Body of pancreas (tissue), 4 donors: ENCODE results near the gene SLCO3A1. TPM values are rescaled to one million over a fixed set of nuclear protein-coding genes. Genes with fewer than 3 reads are reported as not detected.

Source experiments
- ATAC-seq: fragments of 150-250 bp; one replicate; pipeline ENCODE4 v1.9.1; 2016
- DNase-seq, 4 donors: peaks; one replicate each; pipeline ENCODE4 v3.0.0-alpha.2; 2019
- H3K27ac ChIP-seq, 4 donors: fragments of 200-600 bp; sonication (generic); 1 replicate in 3 of 4; 2 replicates in 1 of 4; pipeline versions ENCODE4 v1.5.1 to v1.6.1; 2016 to 2019; ENCODE audit warnings: mild to moderate bottlenecking in 1 of 4, mixed read lengths in 1 of 4, moderate library complexity in 1 of 4
- H3K27me3 ChIP-seq, 2 donors: fragments of 200-600 bp; sonication (generic); one replicate each; pipeline ENCODE4 v1.6.0; 2016; ENCODE audit warnings: mild to moderate bottlenecking in 1 of 2
- H3K36me3 ChIP-seq, 2 donors: fragments of 200-600 bp; sonication (generic); replicated peaks in 1 of 2; 2 replicates each; pipeline ENCODE4 v1.5.1; 2016; ENCODE audit warnings: low read depth in 2 of 2; ENCODE audit not compliant: insufficient read depth in 1 of 2
- H3K4me1 ChIP-seq: fragments of 200-600 bp; sonication (generic); one replicate; pipeline ENCODE4 v1.6.0; 2016
- H3K4me3 ChIP-seq, 2 donors: fragments of 200-600 bp; sonication (generic); 1 replicate in 1 of 2; 2 replicates in 1 of 2; pipeline ENCODE4 v1.5.1; 2016 to 2019
- H3K9me3 ChIP-seq, 3 donors: fragments of 200-600 bp; sonication (generic); 1 replicate in 2 of 3; 2 replicates in 1 of 3; pipeline ENCODE4 v1.5.1; 2016
- POLR2A ChIP-seq, 3 donors: fragments of 450-650 bp; IDR thresholded peaks; one replicate each; pipeline ENCODE4 v1.6.1; 2016; ENCODE audit warnings: antibody characterized with exemption in 3 of 3, mild to moderate bottlenecking in 2 of 3
- WGBS, 2 donors: methylation state at CpG; one replicate each; pipeline ENCODE4 v1.1.5; 2017; 5-methylcytosine and 5-hydroxymethylcytosine counted together
- intact Hi-C: fragments of 100-400 bp; cut with DNase I; formaldehyde crosslinking; loops from one replicate; pipeline ENCODE4 v1.15.1; 2023
- total RNA-seq, 2 donors: library from RNA; depleted of rRNA; stranded (reverse); fragments of >200 nt; gene quantifications; one replicate each; pipeline ENCODE4 v1.1.0, GENCODE V29; 2016
- TF ChIP-seq, protein P1 (sequence below), 7 experiments: fragments of 450-650 bp in 4 of 7; fragments of 200-600 bp in 3 of 7; sonication (generic) in 3 of 7; IDR thresholded peaks; one replicate each; pipeline ENCODE4 v1.5.1; 2016 to 2019; ENCODE audit warnings: antibody characterized with exemption in 7 of 7

Gene SLCO3A1
- total RNA-seq, 2 donors from 2014 or later: 5.7 to 12.9 TPM

DNA sequence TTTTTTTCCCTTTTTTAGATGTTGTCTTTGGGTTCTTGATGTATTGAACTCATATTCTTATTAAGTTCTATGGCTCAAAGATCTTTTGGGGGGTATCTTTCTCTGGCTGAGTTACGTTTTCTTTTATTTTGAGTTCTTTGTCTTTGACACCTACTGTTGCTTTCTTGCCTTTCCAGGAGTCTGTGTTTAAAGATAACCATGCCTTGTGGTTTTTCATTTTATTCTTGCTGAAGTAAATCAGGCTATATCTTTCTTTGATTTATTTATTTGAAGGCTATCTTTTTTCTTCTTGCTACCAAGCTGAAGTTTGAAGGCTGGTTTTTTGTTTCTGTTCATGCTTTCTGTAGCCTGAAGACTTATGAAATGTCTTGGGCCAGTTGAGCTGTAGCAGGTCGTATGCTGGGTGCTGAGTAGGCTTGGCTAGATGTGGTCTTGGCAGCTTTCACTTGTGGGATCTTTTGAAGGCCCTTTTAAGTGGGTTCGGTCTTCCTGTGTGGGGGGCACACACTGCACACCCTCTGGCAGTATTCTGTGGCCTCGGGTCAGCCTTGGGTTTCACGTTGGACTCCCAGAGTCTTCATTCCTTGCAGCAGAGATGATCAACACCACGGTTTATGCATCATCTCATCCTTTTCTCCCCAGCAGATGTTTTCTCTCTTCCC, 17.5 kb downstream of the SLCO3A1 start:
- no peaks in the 10 kb centered on the region for H3K9me3 ChIP-seq
- 51 to 67% methylated on average over 6 of the region's 6 CpGs for WGBS, 2 donors
- intact Hi-C loops: no loop called here
- H3K27ac ChIP-seq: no peak overlapping the region
- no peak overlapping the region for H3K4me3 ChIP-seq
- no peaks in the 10 kb centered on the region for H3K36me3 ChIP-seq
- TF ChIP-seq, protein P1, sequence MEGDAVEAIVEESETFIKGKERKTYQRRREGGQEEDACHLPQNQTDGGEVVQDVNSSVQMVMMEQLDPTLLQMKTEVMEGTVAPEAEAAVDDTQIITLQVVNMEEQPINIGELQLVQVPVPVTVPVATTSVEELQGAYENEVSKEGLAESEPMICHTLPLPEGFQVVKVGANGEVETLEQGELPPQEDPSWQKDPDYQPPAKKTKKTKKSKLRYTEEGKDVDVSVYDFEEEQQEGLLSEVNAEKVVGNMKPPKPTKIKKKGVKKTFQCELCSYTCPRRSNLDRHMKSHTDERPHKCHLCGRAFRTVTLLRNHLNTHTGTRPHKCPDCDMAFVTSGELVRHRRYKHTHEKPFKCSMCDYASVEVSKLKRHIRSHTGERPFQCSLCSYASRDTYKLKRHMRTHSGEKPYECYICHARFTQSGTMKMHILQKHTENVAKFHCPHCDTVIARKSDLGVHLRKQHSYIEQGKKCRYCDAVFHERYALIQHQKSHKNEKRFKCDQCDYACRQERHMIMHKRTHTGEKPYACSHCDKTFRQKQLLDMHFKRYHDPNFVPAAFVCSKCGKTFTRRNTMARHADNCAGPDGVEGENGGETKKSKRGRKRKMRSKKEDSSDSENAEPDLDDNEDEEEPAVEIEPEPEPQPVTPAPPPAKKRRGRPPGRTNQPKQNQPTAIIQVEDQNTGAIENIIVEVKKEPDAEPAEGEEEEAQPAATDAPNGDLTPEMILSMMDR (IDR thresholded peaks at IDR 0.05): no peak
- TF ChIP-seq POLR2A (IDR thresholded peaks at IDR 0.05): no peak
- H3K4me1 ChIP-seq: peaks cover 17% of the 10 kb centered on the region
- no peaks in the 10 kb centered on the region for H3K27me3 ChIP-seq
- DNase-seq (no peak), ATAC-seq (no peak)

DNA sequence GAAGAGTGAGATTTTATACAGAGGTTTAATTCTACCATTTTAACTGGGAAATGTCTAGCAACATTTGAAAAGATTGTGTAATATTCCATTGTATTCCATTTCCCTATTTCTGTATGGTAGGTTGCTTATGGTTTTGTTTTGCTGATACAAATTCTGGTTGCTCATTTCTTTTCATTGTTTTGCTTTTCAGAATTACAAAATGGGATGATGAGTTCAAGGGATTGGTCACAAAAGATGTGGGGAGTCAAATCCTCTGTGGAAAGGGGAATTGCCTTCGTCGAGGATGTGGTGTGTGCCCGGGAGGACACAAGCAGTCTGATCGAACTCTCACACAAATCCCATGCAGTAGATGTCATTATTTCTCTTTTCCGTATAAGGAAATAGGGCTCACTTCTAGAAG, 18.3 kb downstream of the SLCO3A1 start:
- no peaks in the 10 kb centered on the region for H3K9me3 ChIP-seq
- no peaks in the 10 kb centered on the region for H3K27me3 ChIP-seq
- H3K36me3 ChIP-seq: no peaks in the 10 kb centered on the region
- H3K4me1 ChIP-seq: peaks cover 8% of the 10 kb centered on the region
- no peak overlapping the region for H3K27ac ChIP-seq
- no peak overlapping the region for H3K4me3 ChIP-seq
- 79% methylated on average over 5 of the region's 5 CpGs for WGBS, 2 donors
- ATAC-seq (no peak), DNase-seq (no peak)
- TF ChIP-seq, protein P1 (IDR thresholded peaks at IDR 0.05): no peak
- no peak for TF ChIP-seq POLR2A (IDR thresholded peaks at IDR 0.05)
- intact Hi-C loops: no loop called here

DNA sequence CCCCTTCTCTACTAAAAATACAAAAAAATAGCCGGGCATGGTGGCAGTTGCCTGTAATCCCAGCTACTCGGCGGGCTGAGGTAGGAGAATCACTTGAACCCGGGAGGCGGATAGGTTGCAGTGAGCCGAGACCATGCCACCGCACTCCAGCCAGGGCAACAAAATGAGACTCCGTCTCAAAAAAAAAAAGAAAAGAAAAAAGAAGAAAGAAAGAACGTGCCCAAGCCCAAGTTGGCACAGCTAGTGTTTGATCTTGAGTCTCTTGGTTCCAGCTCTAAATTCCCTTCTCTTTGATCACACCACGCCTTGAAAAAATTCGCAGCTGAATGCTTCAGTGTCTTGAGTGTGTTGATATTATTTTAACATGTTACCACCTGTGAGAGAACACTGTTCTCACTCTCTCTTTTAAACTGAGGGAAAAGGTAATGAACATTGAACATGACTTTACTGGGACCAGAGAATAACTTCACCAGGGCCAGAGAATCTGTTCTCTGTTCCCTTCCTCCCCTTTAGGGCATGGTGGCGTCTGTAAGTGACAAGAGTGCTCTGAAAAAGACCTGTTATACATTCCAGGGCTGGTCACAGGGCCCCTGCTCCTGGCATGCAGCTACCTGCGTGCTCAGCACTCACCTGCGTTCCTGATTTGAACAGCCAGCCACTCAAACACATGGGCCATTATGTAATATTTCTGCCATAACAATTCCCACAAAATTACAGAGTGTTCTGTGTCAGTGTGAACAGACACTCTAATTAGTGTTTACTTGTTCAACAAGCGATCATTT, 19.0 kb downstream of the SLCO3A1 start:
- H3K4me3 ChIP-seq: no peak overlapping the region
- H3K4me1 ChIP-seq: peaks cover 3% of the 10 kb centered on the region
- ATAC-seq (peak; percentile 50), DNase-seq (peak in 3 of 4 donors; percentile 45 to 57 (median 53))
- no peaks in the 10 kb centered on the region for H3K27me3 ChIP-seq
- 65 to 68% methylated on average over 15 of the region's 15 CpGs for WGBS, 2 donors
- no peaks in the 10 kb centered on the region for H3K9me3 ChIP-seq
- TF ChIP-seq, protein P1 (IDR thresholded peaks at IDR 0.05): no peak
- no peak for TF ChIP-seq POLR2A (IDR thresholded peaks at IDR 0.05)
- H3K27ac ChIP-seq: peak overlapping the region in 1 of 4 donors; percentile 20
- intact Hi-C loops: no loop called here
- no peaks in the 10 kb centered on the region for H3K36me3 ChIP-seq

DNA sequence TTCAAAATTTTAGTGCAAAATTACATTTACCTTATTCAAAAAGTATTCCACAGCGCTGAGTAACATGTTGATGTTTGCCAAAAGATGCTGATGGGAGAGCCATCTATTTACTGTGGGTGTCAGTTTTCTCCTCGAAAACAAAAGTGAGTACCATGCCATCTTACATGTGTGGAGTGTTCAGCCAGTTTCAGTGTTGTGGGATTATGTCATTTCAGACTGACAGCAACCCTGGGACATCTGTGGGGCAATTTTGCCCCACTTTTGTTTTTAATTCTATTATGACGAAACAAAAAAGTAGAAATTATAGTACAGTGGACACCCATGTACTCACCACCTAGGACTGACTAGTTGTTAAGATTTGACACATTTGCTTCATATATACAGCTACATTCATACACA, 19.6 kb downstream of the SLCO3A1 start:
- no peak for TF ChIP-seq POLR2A (IDR thresholded peaks at IDR 0.05)
- TF ChIP-seq, protein P1 (IDR thresholded peaks at IDR 0.05): no peak
- ATAC-seq: no peak
- no peaks in the 10 kb centered on the region for H3K36me3 ChIP-seq
- no peak overlapping the region for H3K4me3 ChIP-seq
- WGBS, 2 donors: 43 to 61% methylated on average over 3 of the region's 3 CpGs
- no peaks in the 10 kb centered on the region for H3K9me3 ChIP-seq
- H3K4me1 ChIP-seq: no peaks in the 10 kb centered on the region
- no peaks in the 10 kb centered on the region for H3K27me3 ChIP-seq
- peak overlapping the region in 1 of 4 donors; percentile 20 for H3K27ac ChIP-seq
- intact Hi-C loops: no loop called here
- no peak for DNase-seq
